ENCODE measurements around the gene CA5A.

CA5A gene

DNA sequence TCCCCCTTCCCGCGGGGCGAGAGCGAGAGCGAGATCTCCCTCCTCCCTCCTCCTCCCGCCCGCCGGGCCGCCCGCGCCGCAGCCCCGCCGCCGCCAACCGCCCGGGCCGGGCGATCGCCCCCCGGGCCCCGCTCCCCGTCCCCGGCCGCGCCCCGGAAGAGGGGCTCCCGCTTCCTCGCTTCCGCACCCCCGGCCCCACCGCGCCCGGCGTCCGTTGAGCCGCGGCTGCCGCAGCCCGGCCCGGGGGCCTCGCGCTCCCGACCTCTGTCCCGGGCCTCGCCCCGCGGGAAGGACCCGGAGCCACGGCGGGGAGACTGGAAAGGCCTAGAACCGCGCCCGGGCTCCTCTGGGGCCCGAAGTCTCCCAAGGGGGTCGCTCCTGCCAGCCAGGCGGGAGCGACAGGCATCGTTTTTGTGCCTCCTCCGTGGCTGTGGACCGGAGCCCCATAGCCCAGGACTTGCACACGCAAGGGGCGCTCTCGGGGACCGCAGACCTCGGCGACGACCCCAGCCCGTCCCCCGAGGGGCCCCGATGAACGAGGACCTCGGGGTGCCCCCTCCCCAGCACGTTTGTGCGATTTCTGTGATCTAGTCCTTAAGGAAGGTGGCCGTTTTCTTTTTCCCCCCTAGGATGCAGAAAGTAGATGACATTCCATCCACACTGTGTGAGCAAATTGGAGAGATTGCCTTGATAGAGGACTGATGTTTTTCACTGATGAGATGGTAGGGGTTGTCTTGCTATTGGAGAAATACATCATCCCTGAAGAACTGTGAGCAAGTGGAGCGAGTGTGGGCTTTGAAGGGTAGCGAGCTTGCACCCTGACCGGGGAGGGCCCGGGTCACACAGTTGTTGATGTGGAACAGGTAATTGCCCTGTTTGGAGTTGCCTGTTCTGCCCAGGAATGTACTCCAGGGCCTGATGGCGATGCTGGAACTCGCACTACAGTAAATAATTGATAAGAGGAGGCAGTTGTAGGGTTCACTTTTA lies 15.5 kb upstream of the CA5A start:
- H4K20me1 ChIP-seq (ENCODE audit: insufficient read depth): no peaks in the 10 kb centered on the region
- no peak overlapping the region for H3K4me3 ChIP-seq (IDR thresholded peaks at IDR 0.05; ENCODE audit: insufficient read depth, low read depth, low read length)
- no peaks in the 10 kb centered on the region for H3K27me3 ChIP-seq (ENCODE audit: insufficient read depth, low read depth)
- TF ChIP-seq, protein P1, sequence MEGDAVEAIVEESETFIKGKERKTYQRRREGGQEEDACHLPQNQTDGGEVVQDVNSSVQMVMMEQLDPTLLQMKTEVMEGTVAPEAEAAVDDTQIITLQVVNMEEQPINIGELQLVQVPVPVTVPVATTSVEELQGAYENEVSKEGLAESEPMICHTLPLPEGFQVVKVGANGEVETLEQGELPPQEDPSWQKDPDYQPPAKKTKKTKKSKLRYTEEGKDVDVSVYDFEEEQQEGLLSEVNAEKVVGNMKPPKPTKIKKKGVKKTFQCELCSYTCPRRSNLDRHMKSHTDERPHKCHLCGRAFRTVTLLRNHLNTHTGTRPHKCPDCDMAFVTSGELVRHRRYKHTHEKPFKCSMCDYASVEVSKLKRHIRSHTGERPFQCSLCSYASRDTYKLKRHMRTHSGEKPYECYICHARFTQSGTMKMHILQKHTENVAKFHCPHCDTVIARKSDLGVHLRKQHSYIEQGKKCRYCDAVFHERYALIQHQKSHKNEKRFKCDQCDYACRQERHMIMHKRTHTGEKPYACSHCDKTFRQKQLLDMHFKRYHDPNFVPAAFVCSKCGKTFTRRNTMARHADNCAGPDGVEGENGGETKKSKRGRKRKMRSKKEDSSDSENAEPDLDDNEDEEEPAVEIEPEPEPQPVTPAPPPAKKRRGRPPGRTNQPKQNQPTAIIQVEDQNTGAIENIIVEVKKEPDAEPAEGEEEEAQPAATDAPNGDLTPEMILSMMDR (conservative IDR thresholded peaks at IDR 0.05; ENCODE audit: low read depth, low read length): no peak; the same call in 1 of the 2 replicates
- peaks cover 39% of the 10 kb centered on the region; the same call in 1 of the 2 replicates for H3K79me2 ChIP-seq (ENCODE audit: insufficient read depth, low read depth)
- peak overlapping the region; percentile 90 for H3K27ac ChIP-seq
- H3K4me1 ChIP-seq (ENCODE audit: low read depth, poor library complexity, severe bottlenecking): peaks cover 42% of the 10 kb centered on the region
- H2AFZ ChIP-seq (ENCODE audit: low read depth): peak overlapping the region; percentile 41; the same call in 1 of the 2 replicates
- peak overlapping the region; percentile 82 for H3K4me2 ChIP-seq
- no peaks in the 10 kb centered on the region for H3K36me3 ChIP-seq (ENCODE audit: insufficient read depth)
- H3K9ac ChIP-seq: peak overlapping the region; percentile 98

DNA sequence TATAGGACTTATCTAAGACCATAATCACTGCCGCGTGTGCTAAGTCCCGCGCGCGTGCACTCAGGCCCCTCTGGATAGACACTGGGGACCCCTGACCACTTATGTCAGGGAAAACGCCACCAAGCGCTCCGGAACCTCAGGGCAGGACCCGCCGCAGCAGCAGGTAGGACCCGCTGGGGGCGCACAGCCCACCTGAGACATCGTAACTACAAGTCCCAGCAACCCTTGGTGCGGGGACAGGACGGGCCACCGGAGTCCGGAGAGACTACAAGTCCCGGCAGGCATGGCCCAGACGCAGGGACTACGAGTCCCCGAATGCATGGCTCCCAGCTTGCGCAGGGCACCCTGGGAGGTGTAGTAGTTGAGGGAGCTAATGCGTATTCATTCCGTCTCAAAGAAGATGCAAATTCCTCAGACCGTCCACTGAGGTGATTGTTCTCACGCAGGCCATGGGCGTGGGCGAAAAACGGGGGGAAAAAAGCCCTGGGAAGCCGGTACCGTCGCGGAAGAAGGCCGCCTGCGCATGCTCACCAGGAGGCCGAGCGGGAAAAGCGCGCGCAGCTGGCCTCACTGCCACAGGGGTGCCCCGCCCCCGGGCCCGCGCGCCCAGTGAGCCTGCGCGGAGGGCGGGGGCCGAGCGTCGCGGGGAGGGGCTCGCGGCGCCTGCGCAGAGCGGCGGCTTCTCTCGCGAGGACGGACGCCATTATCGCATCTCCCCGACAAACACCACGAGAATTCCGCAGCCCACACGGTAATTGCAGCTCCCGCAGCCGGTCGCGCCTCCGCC lies 14.6 kb upstream of the CA5A start, which contains the start of gene BANP:
Gene BANP (plus strand): TSS at position 670 of the 787 bp plus-strand sequence. CDS start 23,682 bp downstream, outside the sequence.
- Histone ChIP-seq H3K4me2 (peak within 1 kb of the TSS; percentile 82), H3K36me3 (ENCODE audit: insufficient read depth) (no peaks in the 10 kb centered on the region), H3K27me3 (ENCODE audit: insufficient read depth, low read depth) (no peaks in the 10 kb centered on the region; the same call in 1 of the 2 replicates), H4K20me1 (ENCODE audit: insufficient read depth) (no peaks in the 10 kb centered on the region), H2AFZ (ENCODE audit: low read depth) (peak within 1 kb of the TSS; percentile 88), H3K27ac (peak within 1 kb of the TSS; percentile 90), H3K4me3 (IDR thresholded peaks at IDR 0.05; ENCODE audit: insufficient read depth, low read depth, low read length) (no peak within 1 kb of the TSS), H3K4me1 (ENCODE audit: low read depth, poor library complexity, severe bottlenecking) (peaks cover 33% of the 10 kb centered on the region), H3K79me2 (ENCODE audit: insufficient read depth, low read depth) (peaks cover 37% of the 10 kb centered on the region; the same call in 1 of the 2 replicates), H3K9ac (peak within 1 kb of the TSS; percentile 98)
- TF ChIP-seq, protein P1 (conservative IDR thresholded peaks at IDR 0.05; ENCODE audit: low read depth, low read length): peak; percentile 65

DNA sequence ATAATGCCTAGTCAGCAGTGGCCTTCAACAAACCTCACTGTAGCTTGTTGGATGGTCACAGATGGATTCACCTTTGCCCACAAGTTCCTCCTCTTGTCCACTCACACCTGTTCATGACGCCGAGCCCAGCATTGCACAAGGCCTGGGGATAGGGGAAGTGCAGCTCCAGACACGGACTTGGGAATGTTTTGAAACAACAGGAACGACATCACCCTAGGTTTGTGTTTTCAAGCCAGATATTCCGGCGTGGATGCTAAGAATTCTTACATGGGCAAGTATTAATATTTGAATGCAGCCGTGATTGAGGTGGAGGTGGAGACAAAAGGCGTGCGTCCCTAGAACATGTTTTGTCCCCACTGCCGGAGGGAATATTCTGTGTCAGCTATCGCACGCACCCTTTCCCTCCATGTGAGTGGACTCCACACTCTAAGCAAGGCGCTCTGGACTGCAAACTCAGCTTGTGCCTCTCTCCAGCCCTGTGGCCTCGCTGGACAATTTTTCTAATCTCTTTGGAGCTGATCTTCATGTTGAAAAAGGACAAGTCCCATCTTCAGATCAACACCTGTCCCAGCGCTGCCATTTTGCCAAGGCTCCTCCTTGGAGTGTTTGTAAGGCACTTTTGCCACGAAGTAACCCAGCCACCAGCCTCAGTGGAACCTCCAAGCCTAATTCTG lies 12.9 kb upstream of the CA5A start:
- H3K4me1 ChIP-seq (ENCODE audit: low read depth, poor library complexity, severe bottlenecking): peaks cover 15% of the 10 kb centered on the region
- peaks cover 5% of the 10 kb centered on the region; the same call in 1 of the 2 replicates for H3K27me3 ChIP-seq (ENCODE audit: insufficient read depth, low read depth)
- H3K27ac ChIP-seq: no peak overlapping the region
- H3K79me2 ChIP-seq (ENCODE audit: insufficient read depth, low read depth): peaks cover 24% of the 10 kb centered on the region; the same call in 1 of the 2 replicates
- TF ChIP-seq, protein P1 (conservative IDR thresholded peaks at IDR 0.05; ENCODE audit: low read depth, low read length): no peak
- H3K4me2 ChIP-seq: no peak overlapping the region
- no peak overlapping the region for H3K4me3 ChIP-seq (IDR thresholded peaks at IDR 0.05; ENCODE audit: insufficient read depth, low read depth, low read length)
- no peak overlapping the region for H3K9ac ChIP-seq
- H4K20me1 ChIP-seq (ENCODE audit: insufficient read depth): no peaks in the 10 kb centered on the region
- no peaks in the 10 kb centered on the region for H3K36me3 ChIP-seq (ENCODE audit: insufficient read depth)
- no peak overlapping the region for H2AFZ ChIP-seq (ENCODE audit: low read depth)

DNA sequence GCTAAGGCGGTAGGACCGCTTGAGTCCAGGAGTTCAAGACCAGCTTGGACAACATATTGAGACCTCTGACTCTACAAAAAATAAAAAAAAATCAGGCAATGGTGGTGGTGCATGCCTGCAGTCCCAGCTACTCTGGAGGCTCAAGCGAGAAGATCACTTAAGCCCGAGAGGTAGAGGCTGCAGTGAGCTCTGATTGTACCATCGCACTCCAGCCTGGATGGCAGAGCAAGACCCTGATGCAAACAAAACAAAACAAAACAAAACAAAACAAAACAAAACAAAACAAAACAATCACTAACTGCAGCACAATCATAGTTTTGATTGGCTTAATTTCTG lies 12.4 kb upstream of the CA5A start:
- Histone ChIP-seq H3K4me1 (ENCODE audit: low read depth, poor library complexity, severe bottlenecking) (peaks cover 10% of the 10 kb centered on the region), H2AFZ (ENCODE audit: low read depth) (no peak overlapping the region), H4K20me1 (ENCODE audit: insufficient read depth) (no peaks in the 10 kb centered on the region), H3K4me2 (no peak overlapping the region), H3K4me3 (IDR thresholded peaks at IDR 0.05; ENCODE audit: insufficient read depth, low read depth, low read length) (no peak overlapping the region), H3K27ac (no peak overlapping the region), H3K79me2 (ENCODE audit: insufficient read depth, low read depth) (peaks cover 19% of the 10 kb centered on the region; the same call in 1 of the 2 replicates), H3K36me3 (ENCODE audit: insufficient read depth) (no peaks in the 10 kb centered on the region), H3K27me3 (ENCODE audit: insufficient read depth, low read depth) (peaks cover 5% of the 10 kb centered on the region; the same call in 1 of the 2 replicates), H3K9ac (no peak overlapping the region)
- TF ChIP-seq, protein P1 (conservative IDR thresholded peaks at IDR 0.05; ENCODE audit: low read depth, low read length): no peak

All from KMS-11 (cell line).